Effector CD8-positive, alpha-beta T cell (primary cell): ENCODE results near the gene SLC11A2.
"Not testable (repeated sequence)": the region's sequence is repeated elsewhere in the genome, so short reads cannot be mapped to it uniquely, and the experiment has no call there.

ENCODE experiments used
- DNase-seq: peaks from one replicate; lab custom pipeline; 2025; lab: John Stamatoyannopoulos, UW

SLC11A2 gene

DNA sequence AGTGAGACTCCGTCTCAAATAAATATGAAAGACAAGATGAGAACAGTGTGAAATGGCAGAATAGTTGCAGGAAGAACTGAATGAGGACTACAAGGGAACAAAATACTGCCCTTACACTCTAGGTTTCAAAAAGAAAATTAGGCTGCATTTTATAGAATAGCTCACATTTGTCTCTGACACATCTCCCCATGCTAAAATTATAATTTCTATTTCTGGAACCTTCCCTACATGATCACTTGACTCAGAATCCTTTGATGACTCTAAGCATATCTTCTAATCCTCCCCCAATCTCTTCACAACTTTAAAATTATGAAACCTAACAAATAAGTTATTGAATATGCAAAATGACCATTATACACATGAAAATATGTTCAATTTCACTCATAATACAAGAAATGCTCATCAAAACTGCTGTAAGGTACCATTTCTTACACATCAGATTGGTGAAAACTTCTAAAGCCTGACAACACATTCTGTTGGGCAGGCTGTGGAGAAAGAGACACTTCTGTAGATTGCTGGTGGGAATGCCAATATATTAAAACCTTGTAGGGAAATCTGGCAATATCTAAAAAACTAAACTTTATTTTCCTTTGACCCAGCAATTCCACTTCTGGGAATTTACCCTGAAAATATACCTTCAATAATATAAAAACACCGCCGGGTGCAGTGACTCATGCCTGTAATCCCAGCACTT, 78.1 kb downstream of the SLC11A2 start:
- no peak for DNase-seq

DNA sequence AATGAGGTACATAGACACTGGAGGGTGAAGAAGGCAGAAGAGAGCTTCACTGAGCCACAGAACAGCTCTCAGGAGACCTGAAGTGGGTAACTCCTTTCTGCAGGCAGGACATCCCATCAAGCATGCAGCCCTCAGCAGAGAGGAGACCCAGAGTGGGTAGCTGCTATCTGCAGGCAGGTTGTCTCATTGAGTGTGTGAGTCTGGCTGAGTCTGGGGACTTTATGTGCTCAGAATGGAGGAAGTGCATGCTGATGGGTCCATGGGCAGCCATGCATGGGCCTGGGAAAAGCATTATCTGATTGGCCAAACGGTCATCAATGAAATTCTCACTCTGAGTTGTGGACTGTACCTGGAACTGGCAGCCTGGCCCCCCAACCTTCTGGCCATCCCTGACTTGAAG, 88.5 kb downstream of the SLC11A2 start:
- DNase-seq = no peak

DNA sequence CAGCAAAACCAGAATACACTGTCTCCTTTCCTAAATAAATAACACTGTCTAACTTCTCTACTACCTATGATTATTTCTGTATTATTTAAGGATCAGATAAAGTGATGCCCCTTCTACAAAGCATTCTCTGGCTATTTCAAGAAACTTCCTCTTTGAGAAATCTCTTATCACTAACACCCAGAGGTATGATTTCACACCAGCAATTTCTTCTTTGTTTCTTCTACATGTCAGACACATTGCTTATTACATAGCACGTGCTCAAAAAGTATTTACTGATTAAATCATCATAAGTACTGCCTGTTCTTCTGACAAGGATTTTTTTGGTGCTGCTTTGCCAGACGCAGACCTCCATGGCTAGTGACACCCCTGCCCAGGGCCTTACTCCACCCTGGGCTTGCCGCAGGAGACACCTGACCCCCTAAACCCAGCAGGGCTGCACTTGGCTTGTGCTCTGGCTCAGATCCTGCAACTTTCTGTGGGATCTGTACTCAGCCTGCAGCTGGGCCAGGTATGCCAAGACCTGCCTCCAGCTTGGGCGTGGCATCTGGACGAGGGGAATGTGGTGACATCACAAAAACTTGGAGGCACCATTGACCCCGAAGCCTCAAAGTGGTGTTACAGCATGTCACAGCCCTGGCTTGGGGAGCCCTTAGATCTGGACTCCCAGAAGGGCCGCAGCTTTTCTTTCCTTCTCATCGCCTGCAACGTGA, 89.2 kb downstream of the SLC11A2 start:
- DNase-seq = no peak

- no peak for DNase-seq
Measured at GRCh38 chr12:50934981-50935807, 91.0 kb downstream of the SLC11A2 start.

DNA sequence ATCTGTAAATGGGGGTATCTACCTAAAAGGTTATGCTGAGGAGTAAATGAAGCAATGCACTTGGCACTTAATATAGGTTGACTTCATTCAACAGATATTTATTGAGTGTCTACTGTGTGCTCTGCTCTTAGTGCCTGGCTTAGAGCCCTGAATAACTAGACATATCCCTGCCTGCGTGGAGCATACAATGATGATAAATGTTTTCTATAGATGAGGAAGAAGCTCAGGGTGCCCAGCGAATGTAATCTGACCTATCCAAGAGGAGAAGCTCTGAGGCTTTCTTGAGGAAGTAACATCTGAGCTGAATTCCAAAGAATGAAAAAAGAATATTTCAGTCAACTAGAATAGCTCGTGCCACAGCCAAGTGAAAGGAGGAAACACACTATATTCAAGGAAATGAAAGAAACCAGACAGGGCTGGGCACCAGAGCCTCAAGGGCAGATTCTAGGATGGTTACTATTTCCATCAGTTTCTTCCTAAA, 91.8 kb downstream of the SLC11A2 start:
- no peak for DNase-seq

- no peak for DNase-seq
Measured at GRCh38 chr12:50933459-50934124, 92.6 kb downstream of the SLC11A2 start.

DNA sequence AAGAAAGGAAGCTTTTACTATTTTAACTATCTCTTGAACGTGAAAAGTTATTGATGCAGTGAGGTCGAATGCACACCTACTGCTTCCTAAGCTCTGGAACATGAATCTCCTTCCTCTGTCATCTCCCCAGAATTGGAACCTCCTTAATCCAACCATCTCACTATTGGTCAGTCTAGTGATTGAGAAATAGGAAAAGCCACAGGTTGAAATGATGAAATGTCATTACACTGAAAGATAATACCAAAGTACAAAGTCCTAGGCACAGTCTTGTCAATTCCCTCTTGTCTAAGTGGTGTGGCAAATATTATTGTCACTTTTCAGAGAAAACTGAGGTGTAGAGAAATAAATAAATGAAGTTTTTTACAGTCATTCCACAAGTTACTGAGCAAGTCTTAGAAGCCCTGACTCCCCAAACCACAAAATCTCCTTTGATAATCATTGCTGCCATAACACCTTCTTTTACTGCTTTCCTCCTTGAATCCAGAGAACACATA, 93.3 kb downstream of the SLC11A2 start:
- DNase-seq = no peak

DNA sequence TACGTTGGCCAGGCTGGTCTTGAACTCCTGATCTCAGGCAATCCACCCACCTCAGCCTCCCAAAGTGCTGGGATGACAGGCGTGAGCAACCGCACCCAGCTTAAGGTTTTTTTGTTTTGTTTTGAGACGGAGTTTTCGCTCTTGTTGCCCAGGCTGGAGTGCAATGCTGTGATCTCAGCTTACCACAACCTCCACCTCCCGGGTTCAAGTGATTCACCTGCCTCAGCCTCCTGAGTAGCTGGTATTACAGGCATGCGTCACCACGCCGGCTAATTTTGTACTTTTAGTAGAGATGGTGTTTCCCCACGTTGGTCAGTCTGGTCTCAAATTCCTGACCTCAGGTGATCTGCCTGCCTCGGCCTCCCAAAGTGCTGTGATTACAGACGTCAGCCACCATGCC, 95.7 kb downstream of the SLC11A2 start:
- not testable (repeated sequence) for DNase-seq

- DNase-seq = no peak
Measured at GRCh38 chr12:50929831-50930230, 96.4 kb downstream of the SLC11A2 start.
